ENCODE results near the gene DCP1B.
A peak's percentile ranks its signal among the peaks of the same experiment; 100 is the strongest.

The DCP1B gene

DNA sequence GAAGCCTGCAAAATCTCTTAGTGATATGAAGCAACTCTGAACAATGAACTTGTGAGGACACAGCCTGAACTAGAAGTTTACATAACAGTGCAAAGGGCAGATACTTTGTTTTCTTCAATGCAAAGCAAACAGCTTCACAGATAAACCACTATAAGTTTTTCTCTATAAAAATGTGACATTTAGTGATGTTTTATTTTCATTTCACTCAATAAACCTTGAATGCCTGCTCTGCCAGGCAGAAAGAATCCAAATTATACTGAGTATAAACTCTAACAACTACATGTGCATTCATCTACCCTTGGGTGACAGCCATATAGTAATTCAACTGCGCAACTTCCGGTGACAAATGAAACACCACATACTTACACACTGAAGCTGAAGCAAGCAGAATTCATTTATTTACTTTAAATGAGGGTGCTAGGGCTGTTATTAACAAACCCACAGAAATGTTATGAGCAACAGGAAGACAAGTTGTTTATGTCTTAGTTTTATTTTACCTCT, 10.3 kb downstream of the DCP1B start:
- peak; percentile 52 for DNase-seq (ENCODE audit: low read depth)
- TF ChIP-seq, protein P1, sequence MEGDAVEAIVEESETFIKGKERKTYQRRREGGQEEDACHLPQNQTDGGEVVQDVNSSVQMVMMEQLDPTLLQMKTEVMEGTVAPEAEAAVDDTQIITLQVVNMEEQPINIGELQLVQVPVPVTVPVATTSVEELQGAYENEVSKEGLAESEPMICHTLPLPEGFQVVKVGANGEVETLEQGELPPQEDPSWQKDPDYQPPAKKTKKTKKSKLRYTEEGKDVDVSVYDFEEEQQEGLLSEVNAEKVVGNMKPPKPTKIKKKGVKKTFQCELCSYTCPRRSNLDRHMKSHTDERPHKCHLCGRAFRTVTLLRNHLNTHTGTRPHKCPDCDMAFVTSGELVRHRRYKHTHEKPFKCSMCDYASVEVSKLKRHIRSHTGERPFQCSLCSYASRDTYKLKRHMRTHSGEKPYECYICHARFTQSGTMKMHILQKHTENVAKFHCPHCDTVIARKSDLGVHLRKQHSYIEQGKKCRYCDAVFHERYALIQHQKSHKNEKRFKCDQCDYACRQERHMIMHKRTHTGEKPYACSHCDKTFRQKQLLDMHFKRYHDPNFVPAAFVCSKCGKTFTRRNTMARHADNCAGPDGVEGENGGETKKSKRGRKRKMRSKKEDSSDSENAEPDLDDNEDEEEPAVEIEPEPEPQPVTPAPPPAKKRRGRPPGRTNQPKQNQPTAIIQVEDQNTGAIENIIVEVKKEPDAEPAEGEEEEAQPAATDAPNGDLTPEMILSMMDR (IDR thresholded peaks at IDR 0.05; ENCODE audit: low read length, missing control alignments) = no peak
- no peak overlapping the region for H3K4me3 ChIP-seq (replicated peaks; ENCODE audit: low read depth, low read length)

DNA sequence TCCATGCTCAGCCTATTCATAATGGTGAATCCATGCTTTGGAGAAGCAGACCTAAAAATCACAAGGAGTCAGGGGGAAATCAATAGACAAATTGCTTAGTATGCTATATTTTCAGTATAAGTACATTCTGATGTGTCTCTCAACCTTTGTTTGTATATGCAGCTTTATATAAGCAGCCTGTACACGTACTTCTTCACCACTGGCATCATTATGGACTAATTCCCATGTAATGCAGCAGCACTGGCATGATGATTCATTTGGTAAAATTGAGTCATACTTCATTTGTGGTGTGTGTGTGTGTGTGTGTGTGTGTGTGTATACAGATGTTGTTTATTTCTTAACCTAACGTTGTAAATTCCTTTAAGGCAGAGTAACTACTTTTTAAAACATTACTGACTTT, 10.9 kb downstream of the DCP1B start:
- no peak overlapping the region for H3K4me3 ChIP-seq (replicated peaks; ENCODE audit: low read depth, low read length)
- TF ChIP-seq, protein P1 (IDR thresholded peaks at IDR 0.05; ENCODE audit: low read length, missing control alignments) = no peak
- peak; percentile 89 for DNase-seq (ENCODE audit: low read depth)

DNA sequence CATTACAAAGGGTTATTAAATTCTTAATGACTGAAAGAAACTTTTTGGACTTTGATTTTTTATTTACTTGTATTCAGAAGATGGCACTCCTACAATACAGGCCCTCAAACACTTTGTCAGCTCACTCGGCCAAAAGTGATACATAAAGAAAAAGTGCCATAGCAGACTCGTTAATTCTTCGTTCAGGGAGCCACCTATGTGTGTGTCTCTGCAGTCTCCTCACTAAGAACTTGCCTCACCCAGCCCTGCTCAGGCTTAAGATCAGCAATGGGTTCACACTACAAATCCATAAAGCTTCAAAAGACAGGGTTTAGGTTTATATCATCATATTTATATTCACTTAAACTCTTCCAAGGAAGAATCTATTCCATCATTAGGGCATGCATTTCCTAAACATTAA, 11.5 kb downstream of the DCP1B start:
- DNase-seq (ENCODE audit: low read depth) = no peak
- no peak overlapping the region for H3K4me3 ChIP-seq (replicated peaks; ENCODE audit: low read depth, low read length)
- TF ChIP-seq, protein P1 (IDR thresholded peaks at IDR 0.05; ENCODE audit: low read length, missing control alignments) = no peak

DNA sequence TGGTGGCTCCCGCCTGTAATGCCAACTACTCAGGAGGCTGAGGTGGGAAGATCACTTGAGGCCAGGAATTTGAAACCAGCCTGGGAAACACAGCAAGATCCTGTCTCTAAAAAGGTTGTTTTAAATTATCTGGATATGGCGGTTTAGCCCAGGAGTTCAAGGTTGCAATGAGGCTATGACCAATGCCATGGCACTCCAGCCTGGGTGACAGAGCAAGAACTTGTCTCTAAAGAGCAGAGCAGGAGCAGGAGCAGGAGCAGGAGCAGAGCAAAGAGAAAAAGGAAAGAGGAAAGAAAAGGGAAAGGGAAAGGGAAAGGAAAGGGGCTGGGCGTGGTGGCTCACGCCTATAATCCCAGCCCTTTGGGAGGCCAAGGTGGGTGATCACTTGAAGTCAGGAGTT, 15.1 kb downstream of the DCP1B start:
- no peak overlapping the region for H3K4me3 ChIP-seq (replicated peaks; ENCODE audit: low read depth, low read length)
- TF ChIP-seq, protein P1 (IDR thresholded peaks at IDR 0.05; ENCODE audit: low read length, missing control alignments) = no peak
- no peak for DNase-seq (ENCODE audit: low read depth)

DNA sequence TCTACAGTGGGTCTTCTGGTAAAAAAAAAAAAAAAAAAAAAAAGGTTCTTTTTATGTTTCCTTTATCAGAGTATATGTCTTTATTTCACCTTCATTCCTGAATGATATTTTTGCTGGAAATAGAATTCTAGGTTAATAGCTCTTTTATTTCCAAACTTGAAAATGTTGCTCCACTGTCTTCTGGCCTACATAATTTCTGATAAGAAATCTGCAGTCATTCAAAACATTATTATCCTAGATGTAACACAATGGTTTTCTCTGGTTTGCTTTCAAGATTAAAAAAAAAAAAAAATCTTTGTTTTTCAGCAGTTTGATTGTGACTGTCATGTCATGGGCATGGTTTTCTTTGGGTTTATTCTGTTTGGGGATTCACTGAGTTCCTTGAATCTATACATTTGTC, 19.5 kb downstream of the DCP1B start:
- H3K4me3 ChIP-seq (replicated peaks; ENCODE audit: low read depth, low read length) = no peak overlapping the region
- TF ChIP-seq, protein P1 (IDR thresholded peaks at IDR 0.05; ENCODE audit: low read length, missing control alignments) = no peak
- DNase-seq (ENCODE audit: low read depth) = no peak

DNA sequence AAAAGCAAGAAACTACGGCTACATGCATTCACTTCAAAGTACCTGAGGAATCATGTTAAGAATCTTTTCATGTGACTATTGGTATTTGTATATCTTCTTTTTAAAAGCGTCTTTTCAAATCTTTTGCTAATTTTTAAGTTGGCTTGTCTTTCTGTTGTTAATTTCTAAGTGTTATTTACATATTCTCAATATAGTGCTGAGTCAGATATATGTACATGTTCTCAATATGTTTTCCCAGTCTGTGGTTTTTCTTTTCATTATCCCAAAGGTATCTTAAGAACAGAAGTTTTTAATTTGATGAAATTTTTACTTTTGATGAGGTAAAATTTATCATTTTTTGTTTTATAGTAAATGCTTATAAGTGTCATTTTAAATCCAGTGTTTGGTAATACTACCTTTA, 24.0 kb downstream of the DCP1B start:
- TF ChIP-seq, protein P1 (IDR thresholded peaks at IDR 0.05; ENCODE audit: low read length, missing control alignments) = no peak
- DNase-seq (ENCODE audit: low read depth) = no peak
- no peak overlapping the region for H3K4me3 ChIP-seq (replicated peaks; ENCODE audit: low read depth, low read length)

DNA sequence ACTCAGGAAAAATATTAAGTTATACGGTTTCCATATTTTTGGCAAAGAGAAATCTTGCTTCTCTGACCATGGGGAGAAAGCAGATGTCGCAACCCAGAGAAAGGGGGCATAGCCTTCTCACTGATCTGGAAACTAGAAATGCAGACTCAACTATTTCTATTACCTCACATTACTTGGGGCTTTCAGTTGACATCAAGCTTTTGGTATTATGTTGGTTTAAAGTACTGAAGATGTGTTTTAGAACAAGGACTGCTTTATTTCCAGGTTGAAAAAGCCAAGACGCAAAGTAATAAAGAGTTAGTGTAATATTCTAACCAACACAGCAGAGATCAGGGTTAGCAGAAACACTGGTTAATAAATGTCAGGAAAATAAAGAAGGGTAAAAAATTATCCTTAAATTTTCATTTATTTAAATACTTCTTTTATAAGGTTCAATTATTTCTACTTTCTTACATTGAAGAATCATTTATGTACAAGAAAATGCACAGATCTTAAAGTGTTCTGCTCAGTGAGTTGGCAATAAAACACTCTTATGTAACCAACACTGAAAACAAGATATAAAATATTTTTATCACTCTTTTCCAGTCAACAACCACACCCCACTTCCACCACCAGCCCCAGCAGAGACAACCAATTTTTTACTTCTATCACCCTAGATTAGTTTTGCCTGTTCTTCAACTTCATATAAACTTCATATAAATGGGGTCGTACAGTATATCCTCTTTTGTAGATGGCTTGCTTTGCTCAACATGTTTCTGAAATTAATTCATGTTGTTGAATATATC, 26.0 kb downstream of the DCP1B start:
- peak; percentile 23 for DNase-seq (ENCODE audit: low read depth)
- TF ChIP-seq, protein P1 (IDR thresholded peaks at IDR 0.05; ENCODE audit: low read length, missing control alignments) = no peak
- no peak overlapping the region for H3K4me3 ChIP-seq (replicated peaks; ENCODE audit: low read depth, low read length)

All from fibroblast of pulmonary artery (primary cell).